Activated T-helper 1 cell treated with anti-CD3 and anti-CD28 coated beads, Interleukin-2, amount 50 U/mL, for 16 hours (primary cell): ENCODE data around the gene GABRB1.

Experiments used
- DNase-seq, 2 donors: peaks; one replicate each; pipeline ENCODE4 v3.0.0-alpha.2; 2020; ENCODE audit warnings: low read depth in 1 of 2, low spot score in 1 of 2

The GABRB1 gene

GRCh38 chr4:47110546-47111132 lies 79.3 kb downstream of the GABRB1 start:
- DNase-seq = no peak

DNA sequence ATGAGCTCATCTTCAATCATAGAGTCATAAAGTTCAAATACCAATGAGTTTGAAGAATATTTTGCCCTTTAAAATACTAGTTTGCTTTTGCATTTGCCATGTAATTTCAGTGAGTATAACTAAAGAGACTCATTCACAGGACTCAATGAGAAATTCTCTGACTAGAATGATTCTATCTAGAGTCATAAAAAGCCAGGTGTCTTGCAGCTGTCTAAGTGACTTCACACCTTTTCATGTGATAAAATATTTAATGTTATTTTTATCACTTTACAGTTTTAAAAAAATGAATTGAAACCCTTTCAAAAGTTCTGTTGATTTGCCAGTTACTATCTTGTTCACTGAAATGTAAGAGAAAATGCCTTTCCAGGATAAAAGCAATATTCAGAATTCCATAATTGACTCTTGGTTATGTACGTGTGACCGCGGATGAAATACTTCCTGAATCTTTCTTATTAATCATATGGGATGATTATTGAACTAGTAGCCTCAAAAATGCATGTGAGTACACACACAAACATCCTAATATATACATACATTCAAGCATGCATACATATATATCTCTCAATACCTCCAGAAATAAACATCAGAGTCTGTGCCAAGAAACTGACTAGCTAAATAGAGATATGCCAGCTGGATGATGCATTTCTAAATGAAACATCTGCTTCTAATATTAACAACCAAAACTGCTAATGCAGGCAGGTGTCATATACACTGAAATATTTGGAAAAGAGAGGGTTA lies 87.0 kb downstream of the GABRB1 start:
- DNase-seq = no peak

DNA sequence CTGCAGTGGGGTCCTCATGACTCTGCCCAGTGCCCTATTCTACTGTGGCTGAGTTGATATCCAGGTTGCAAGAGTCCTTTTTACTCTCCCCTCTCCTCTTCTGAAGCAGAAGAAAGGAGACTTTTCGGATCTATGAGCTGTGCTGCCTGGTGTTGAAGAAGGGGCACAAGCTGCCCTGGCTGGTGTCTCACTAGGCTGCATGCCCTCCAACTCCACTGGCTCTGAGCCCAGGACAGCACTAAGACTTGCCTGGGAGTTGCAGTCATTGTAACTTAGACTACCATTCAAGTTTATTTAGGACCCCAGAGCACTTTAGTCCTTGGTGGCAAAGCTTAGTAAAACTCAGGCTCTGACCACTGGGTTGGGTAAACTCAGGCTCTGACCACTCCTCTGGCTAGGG lies 89.4 kb downstream of the GABRB1 start:
- DNase-seq = no peak

DNA sequence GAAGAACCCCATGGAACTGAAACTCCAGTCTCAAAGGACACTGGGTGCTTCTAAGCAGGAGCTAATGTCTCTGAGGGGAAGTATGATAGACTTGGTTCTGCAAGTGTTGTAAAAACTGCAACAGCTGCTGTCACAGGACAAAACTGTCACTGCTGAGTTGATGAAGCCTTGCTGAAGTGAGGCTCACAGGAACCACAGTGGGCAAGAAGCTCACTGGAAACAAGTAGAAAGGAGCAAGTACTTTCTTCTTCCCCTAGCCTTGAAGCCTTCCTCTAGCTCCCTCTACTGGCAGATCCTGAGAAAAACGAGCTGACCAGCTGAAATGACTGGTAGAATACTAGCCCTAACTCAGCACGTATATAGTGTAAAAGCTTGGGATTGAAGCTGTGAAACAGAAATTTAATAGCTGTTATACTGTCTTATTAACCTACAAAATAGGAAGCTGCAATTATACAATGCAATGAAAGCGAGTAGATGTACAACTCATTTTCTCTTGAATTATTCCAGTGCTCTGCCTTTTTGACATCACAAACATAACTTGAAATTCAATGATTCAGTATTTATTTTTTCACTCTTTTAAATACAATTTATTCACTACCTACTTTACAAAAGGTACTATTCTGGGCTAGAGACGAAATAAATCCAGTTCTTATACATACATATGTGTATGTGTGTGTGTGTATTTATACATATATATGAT lies 91.4 kb downstream of the GABRB1 start:
- peak in 1 of 2 donors; percentile 5 for DNase-seq

DNA sequence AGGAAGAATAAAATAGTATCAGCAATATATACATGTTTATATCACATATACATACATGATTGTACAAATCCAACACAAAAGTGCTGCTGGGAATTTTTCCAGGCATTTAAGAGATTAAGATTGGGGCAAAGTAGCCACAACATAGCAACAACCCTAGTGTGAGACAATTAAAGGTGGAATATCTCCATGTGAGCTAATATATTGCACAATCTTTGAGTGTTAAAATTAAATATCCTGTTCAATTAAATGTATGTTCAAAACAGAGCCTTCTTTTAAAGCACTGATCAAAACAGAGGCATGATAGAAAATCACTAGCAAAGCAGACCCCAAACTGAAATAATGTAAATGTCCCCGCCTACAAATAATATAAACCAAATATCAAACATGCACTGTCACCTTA lies 97.6 kb downstream of the GABRB1 start:
- no peak for DNase-seq

DNA sequence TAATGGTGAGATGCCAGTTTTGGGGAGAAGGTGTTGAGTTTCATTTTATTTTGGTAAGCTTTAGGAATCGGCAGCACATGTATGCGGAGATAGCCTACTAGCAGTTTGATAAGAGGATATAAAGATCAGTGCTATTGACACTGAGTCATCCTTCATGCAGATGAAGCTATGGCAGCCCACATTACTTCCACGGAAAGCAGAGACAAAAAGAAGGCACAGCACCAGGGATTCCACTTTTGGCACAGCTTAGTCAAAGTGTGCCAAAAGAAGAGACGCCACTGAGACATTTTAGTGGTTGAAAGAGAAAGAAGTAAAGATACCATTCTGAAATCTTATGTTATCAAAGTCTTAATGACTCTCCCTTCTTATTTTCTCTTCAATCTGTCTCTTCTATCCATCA lies 103.8 kb downstream of the GABRB1 start:
- DNase-seq = no peak

- no peak for DNase-seq
Measured at GRCh38 chr4:47143261-47143660, 111.9 kb downstream of the GABRB1 start.

- no peak for DNase-seq
Measured at GRCh38 chr4:47145630-47146029, 114.3 kb downstream of the GABRB1 start.

DNA sequence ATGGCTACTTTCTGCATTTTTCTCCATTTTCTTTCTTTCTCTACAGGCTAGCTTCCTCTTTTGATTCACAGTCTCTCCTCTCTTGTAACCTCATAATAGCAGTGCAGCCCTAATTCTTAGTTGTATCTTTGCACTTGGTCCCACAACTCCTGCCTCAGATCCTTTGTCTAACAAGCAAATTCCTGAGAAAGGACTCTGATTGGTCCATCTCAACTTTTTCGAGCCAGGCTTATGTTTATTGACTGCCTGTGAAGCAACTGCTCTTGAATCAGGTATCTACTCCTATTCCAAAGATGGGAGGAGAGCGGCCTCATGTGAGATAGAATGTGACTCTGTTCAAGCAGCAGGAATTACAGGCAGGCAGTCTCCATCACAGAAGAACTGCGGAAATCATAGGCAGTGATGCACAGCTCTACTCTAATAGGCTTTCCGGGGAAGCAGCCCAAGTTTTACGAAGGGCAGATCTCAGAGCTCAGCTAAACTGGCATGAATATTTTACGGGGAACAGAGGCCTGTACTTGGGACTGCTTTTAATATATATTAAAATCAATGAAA lies 123.5 kb downstream of the GABRB1 start:
- no peak for DNase-seq

DNA sequence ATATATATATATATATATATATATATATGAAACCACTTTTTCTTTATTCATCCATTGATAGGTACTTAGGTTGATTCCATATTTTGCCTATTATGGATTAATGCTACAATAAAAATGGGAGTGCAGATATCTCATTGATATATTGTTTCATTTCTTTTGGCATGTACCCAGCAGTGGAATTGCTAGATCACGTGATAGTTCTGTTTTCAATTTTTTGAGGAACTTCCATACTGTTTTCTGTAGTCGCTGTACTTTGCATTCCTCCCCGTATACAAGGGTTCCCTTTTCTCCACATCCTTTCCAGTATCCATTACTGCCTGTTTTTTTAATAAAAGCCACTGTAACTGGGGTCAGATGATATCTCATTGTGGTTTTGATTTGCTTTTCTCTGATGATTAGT lies 124.6 kb downstream of the GABRB1 start:
- DNase-seq = no peak

- no peak for DNase-seq
Measured at GRCh38 chr4:47160095-47160494, 128.7 kb downstream of the GABRB1 start.

- DNase-seq = no peak
Measured at GRCh38 chr4:47167081-47168035, 136.0 kb downstream of the GABRB1 start.

GRCh38 chr4:47184083-47184482 lies 152.7 kb downstream of the GABRB1 start:
- no peak for DNase-seq

GRCh38 chr4:47185761-47186160 lies 154.4 kb downstream of the GABRB1 start:
- DNase-seq = no peak

GRCh38 chr4:47187608-47188007 lies 156.2 kb downstream of the GABRB1 start:
- no peak for DNase-seq

DNA sequence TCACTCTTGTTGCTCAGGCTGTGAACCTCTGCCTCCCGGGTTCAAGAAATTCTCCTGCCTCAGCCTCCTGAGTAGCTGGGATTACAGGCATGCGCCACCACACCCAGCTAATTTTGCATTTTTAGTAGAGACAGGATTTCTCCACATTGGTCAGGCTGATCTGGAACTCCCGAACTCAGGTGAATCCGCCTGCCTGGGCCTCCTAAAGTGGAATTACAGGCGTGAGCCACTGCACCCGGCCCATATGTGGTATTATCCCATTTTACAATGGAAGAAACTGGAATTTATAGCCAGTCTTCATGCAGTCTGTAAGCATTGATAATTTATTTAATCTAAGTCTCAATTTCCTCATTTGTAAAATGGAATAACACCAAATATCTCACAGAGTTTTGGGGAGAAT lies 161.8 kb downstream of the GABRB1 start:
- DNase-seq = no peak

DNA sequence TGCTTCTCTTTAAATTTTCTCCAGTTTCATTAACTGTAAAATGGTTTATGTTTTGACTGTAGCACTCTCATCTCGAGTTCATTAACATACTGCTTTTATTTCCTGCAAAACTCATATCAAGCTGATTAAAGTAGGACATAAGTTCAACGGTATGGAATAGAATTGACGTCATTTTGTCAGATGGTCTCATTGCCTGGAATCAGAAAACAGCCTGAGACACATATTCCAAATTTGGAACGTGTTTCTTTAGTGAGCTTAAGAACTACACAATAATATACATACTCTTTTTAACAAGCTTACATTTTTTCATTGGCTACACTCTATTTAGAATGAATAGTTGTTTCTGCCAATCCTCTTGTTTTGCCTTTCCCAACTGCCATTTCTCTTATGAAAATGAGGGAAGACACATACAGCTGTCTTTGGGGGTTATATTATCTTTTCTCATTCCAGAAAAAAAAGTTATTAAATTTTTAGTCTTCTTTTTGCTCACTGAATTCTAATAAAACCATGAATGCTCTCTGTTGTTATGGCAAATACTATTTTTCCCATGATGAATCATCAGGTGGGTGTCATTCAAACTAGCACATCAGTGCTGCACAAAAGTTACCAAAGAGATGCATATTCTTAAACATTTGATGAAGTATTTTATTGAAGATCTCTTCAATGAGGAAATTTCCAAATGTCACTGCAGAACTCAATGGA lies 162.8 kb downstream of the GABRB1 start:
- no peak for DNase-seq

GRCh38 chr4:47195706-47196105 lies 164.3 kb downstream of the GABRB1 start:
- no peak for DNase-seq

- DNase-seq = no peak
Measured at GRCh38 chr4:47198791-47199190, 167.4 kb downstream of the GABRB1 start.

DNA sequence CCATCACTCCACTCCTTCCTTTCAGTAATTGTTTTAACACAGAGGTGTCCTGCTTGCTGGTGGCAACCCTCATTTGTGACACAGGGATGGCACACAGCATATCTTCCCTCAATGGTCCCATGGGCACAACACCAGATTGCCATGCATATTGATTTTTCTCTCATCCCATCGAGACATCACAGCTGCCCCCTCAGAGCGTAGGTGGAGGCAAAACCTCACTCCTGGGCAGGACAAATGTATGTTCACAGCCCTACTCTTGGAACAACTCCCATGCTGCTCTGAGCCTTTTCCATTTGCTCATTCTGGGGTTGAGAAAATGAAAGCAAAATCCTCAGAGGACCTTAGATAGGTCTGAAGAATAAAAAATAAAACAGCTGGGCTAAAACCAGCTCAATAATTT lies 172.2 kb downstream of the GABRB1 start:
- no peak for DNase-seq
